ENCODE measurements around the gene LIMCH1.
"Not testable (repeated sequence)": the region's sequence is repeated elsewhere in the genome, so short reads cannot be mapped to it uniquely, and the experiment has no call there.

The LIMCH1 gene

GRCh38 chr4:41646862-41647261, 108.9 kb downstream of the LIMCH1 start:
- DNase-seq = no peak

DNA sequence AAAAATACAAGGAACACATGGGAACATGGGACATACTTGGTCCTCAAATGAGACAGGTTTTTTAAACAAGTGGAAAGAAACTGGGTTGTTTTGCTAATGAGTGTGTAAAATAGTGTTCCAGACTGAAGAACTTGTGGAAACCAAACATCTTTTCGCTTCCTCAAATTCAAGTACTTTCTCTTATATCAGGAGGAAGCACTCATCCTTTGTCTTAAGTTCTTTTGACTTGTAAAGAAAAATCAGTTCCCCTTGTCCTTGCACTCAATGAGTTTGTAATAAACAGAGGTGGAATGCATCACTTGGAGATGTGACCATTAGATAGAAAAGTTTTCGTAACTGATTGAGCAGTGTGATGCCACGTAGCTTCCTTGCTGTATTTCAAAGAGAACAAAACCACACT, 109.4 kb downstream of the LIMCH1 start:
- no peak for DNase-seq

GRCh38 chr4:41651150-41651549, 113.2 kb downstream of the LIMCH1 start:
- DNase-seq = not testable (repeated sequence)

DNA sequence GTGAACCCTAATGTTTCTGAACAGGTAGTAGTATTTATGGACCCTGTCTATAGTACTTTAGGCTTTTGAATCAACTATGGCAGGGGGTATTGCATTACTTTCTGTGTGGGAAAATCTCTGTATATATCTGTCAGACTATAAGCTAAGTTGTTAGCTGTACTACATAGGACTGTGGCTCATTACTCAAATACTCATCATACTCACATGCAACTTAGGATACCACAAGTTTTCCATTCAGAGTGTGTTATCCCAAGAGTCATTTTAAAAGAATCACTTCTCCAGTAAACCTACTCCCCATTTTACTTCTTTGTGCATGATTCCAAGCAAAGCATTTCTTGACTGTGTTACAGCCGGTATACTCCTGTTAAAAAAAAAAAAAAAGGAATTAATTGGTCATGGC, 115.0 kb downstream of the LIMCH1 start:
- no peak for DNase-seq

DNA sequence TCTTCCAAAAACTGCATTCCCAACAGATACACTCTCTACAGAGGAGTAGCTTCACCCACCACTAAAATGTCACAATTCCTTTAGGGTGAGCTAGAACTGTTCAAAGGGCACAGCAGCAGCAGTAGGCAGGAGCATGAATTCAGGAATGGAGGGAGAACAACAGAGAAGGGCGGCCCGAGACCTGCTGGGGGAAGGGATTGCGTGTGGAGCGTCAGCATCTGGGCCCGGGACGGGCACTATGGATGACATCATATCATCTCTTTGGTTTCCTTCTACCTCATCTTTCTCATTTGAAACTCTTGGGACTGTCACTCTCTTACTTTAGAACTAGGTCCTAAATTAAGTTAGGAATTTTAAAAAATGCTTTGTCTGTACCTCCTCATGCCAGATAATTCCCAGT, 115.6 kb downstream of the LIMCH1 start:
- DNase-seq = no peak

GRCh38 chr4:41655177-41655576, 117.2 kb downstream of the LIMCH1 start:
- no peak for DNase-seq

GRCh38 chr4:41656106-41656505, 118.1 kb downstream of the LIMCH1 start:
- no peak for DNase-seq

GRCh38 chr4:41656572-41657520, 118.9 kb downstream of the LIMCH1 start:
- DNase-seq = no peak

DNA sequence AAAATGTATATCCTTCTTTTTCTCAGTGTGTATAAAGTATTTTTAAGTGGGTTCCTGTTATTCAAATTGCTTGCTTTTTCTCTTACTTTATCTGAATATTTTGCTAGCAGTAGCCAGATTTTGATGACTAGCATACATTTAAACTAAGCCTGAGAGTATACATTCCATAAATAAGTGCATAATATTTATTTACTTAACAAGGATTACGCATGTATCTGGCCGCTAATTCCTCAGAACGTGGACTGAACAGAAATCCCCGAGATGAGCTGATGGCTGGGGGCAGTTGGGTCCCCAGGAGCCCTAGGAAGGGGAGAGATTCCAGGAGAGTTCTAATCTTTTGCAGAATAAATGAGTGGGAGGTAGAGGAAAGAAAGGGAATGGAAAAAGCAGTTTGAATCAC, 119.6 kb downstream of the LIMCH1 start:
- DNase-seq = no peak

DNA sequence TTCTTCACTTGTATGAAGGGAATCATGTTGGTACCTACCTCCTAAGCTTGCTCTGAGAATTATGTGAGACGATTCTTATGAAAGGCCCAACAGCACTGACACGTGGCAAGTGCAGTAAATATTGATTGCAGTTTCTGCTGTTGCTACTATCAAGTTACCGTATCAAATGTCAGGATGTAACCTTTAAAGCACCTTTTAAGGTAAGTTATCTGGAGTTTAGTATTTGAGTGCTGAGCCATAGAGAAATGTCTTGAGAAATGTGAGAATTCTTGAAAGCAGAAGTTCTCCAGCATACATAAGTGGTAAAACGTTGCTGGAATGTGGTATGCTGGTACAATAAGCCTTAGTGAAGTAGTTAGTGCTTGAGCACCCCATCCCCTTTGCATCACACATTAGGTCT, 120.2 kb downstream of the LIMCH1 start:
- DNase-seq = no peak

GRCh38 chr4:41660352-41660751, 122.4 kb downstream of the LIMCH1 start:
- DNase-seq = no peak

DNA sequence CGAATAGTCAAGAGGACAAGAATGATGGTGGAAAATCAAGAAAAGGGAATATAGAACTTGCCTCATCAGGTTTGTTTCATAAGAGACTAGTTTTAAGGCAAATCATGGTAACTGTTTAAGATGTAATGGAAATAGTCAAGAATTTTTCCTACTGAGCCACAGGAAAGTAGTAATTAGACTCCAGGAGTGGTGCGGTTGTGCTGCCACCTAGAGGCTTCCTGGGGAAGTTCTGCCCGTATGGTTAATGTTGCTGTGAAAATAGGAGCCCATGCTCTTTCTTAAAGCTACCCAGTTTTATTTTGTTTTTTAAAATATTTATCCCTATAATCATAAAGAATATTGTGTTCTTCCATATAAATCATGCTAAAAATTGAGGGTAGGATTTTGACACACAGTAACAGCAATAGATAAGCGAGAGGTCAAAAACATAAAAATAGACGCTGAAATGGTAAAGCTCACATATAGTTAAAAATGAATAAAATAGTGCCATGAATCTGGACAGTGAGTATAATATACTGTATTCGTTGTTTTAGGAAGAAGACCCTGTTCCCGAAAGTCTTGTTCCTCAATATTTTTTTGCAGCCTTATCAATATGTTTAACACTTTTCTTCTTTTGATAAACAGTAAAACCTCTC, 123.6 kb downstream of the LIMCH1 start:
- DNase-seq = peak; percentile 50

DNA sequence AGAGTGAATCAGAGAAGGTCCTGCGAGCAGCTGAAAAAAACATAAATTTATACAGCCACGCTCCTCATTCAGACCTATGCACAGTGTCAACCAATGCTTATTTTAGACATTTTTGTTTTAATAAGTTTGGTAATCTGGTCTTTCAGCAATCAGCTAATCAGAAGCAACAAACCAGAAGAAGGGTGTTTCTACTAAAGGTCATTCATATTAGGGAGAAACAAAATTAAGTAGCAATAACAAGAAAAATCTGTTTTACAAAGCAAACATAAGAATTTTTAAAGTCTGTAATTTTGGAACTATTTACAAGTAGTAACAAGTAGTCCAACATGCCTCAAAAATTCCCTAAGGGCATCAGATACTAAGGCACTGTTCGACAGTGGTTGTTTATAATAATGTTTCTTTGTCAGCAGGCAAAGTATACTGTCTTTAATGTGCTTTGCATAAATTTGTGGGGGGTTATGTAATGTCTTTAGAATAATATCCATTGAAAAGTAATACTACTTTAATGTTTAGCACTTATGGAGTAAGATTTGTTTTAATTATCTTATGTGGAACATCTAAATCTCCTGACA, 127.8 kb downstream of the LIMCH1 start:
- no peak for DNase-seq

- no peak for DNase-seq
These were observed 130.1 kb downstream of the LIMCH1 start for GRCh38 chr4:41668024-41668423.

DNA sequence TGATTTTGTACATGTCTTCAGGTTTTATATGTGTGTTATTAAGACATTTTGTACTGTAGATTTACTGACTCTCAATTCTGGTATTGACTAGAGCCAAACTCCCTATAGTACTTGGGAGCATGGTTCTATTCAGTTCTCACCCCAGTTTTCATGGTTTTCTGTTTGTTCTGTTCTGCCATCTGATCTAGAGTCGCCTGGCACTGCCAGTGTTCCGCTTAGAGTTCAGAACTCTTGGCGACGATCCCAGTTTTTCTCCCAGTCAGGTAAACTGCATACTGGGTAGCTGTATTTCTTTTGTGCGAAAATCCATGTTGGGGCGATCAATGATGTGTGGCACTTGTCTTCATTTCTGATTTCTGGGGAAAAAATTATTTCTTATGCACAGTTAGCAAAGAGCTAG, 132.6 kb downstream of the LIMCH1 start:
- no peak for DNase-seq

GRCh38 chr4:41670982-41671381, 133.0 kb downstream of the LIMCH1 start:
- DNase-seq = no peak

DNA sequence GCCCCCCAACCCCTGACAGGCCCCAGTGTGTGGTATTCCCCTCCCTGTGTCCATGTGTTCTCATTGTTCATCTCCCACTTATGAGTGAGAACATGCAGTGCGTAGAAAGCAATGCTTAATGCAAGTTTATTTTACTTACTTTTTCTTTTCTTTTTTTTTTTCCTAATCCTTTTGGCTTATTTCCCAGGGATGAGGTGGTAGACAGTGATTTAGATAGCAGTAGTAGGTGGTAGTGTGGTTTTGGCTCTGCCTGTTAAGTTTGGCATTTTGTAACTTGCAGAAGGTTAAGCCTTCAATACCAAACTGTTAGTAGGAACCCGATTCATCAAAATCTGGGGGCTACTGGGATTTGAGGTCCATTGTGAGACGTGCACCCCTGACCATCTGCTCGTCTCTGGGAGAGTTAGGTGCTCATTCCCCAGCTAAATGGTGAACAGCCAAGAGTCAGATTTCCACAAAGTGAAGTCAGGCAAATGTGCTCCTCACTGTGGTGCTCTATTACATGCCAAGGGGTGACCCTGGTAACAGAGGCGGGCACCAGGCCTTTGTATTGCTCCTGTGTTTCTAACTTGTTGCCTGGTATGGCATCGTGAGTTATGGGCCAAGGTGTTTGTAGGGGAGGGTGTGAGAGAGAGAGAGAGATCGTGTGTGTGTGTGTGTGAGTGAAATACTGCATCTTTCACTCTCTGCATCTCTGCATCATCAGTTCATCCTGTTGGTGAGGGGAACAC, 140.3 kb downstream of the LIMCH1 start:
- no peak for DNase-seq

DNA sequence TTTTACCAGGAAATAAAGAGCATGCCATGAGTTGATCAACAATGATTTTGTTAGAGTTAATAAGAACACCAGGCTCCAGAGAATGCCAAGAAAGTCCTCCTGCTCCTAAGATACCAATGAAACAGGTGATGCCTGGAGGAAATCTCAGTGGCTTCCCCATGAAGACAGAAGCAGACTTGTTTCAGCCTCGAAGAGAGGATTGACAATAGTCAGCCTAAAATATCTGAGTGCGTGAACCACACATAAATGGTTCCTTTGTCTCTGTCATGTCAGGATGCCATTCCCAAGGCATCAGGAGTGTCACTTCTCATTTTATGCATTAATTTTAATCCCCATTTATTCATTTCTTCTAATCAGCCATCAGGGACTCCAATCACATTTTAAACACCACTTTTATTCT, 141.0 kb downstream of the LIMCH1 start:
- DNase-seq = no peak

- no peak for DNase-seq
These were observed 142.0 kb downstream of the LIMCH1 start for GRCh38 chr4:41679991-41680390.

- no peak for DNase-seq
These were observed 143.1 kb downstream of the LIMCH1 start for GRCh38 chr4:41681054-41681453.

DNA sequence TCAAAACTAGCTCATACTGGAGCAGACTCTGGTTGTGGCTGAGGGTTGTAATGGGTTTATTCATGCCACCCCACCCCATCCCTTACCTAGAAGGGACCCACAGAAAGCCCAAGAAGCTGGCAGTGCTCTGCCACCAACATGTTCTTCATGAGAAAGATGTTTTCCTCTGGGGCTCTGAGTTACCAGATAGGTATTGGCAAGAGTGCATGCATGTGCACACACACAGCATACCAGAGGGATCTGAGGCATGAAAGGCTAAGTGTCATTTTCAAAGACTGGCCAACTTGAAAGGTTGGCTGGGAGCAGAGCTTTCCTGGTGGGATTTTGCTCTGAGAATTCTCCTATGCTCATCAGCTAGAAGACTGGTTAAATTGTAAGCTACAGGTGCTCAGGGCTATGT, 145.4 kb downstream of the LIMCH1 start:
- DNase-seq = no peak

DNA sequence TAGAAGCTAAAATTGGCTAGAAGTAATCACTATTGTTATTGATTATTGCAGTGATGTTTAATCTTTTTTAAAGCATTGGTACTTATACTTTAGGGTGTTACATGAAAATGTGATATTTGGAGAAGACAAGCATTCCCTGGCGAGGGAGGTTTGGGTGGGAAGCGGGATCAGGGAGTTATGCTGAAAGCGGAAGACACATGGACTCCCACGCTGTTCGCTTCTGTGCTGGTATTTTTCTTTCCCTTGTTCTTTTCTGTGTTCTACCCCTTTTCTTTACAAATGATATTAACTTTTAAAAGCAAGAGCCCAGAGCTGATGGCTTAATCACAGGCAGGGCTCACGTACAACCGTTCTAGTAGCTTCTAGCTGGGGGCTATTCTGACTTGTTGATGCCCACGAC, 148.9 kb downstream of the LIMCH1 start:
- DNase-seq = no peak

DNA sequence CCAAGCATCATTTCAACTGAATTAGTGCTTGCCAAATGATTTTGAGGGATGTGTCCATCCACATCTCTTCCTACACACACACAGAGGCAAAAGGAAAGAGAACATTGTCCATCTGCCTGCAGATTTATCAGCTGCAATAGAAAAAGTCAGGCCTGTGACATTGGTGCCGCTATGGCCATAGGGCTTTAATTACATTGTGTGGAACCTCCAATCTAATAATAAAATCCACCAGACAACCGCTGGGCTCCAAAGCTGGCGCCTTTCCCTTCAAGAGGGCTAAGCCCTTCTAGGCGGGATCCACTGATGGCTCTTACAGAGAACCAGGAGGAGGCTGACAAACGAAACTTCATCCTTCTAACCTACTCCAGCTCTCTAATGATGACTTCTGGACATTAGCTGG, 150.0 kb downstream of the LIMCH1 start:
- no peak for DNase-seq
